ENCODE results near the gene PSTPIP2. TPM values are rescaled to one million over a fixed set of nuclear protein-coding genes. Genes with fewer than 3 reads are reported as not detected.

PSTPIP2 gene
- total and polyA plus RNA-seq, 2 experiments from 2014 or later, result 1.4 to 2.6 TPM

DNA sequence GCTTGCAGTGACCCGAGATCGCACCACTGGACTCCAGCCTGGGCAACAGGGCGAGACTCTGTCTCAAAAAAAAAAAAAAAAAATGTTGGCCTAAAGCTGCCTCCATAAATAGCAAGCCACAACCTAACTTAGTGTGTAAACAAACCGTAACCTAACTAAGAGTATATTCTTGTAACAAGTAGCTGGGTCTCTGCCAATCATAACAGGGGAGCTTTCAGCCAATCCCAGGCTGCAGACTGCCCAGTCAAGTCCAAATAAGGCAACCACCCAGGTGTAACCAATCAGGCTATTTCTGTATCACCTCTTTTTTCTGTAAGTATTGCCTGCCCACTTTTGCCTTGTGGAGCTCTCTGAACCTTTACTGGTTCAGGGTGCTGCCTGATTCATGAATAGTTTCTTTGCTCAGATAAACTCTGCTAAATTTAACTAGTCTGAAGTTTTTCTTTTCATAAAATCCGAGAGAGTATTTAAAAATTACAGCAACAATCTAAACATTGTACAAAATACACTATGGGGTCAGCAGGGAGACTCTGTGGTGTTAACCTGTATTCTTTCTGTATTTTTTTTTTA, 4.5 kb downstream of the PSTPIP2 start (continued):
- TF ChIP-seq, protein P1, sequence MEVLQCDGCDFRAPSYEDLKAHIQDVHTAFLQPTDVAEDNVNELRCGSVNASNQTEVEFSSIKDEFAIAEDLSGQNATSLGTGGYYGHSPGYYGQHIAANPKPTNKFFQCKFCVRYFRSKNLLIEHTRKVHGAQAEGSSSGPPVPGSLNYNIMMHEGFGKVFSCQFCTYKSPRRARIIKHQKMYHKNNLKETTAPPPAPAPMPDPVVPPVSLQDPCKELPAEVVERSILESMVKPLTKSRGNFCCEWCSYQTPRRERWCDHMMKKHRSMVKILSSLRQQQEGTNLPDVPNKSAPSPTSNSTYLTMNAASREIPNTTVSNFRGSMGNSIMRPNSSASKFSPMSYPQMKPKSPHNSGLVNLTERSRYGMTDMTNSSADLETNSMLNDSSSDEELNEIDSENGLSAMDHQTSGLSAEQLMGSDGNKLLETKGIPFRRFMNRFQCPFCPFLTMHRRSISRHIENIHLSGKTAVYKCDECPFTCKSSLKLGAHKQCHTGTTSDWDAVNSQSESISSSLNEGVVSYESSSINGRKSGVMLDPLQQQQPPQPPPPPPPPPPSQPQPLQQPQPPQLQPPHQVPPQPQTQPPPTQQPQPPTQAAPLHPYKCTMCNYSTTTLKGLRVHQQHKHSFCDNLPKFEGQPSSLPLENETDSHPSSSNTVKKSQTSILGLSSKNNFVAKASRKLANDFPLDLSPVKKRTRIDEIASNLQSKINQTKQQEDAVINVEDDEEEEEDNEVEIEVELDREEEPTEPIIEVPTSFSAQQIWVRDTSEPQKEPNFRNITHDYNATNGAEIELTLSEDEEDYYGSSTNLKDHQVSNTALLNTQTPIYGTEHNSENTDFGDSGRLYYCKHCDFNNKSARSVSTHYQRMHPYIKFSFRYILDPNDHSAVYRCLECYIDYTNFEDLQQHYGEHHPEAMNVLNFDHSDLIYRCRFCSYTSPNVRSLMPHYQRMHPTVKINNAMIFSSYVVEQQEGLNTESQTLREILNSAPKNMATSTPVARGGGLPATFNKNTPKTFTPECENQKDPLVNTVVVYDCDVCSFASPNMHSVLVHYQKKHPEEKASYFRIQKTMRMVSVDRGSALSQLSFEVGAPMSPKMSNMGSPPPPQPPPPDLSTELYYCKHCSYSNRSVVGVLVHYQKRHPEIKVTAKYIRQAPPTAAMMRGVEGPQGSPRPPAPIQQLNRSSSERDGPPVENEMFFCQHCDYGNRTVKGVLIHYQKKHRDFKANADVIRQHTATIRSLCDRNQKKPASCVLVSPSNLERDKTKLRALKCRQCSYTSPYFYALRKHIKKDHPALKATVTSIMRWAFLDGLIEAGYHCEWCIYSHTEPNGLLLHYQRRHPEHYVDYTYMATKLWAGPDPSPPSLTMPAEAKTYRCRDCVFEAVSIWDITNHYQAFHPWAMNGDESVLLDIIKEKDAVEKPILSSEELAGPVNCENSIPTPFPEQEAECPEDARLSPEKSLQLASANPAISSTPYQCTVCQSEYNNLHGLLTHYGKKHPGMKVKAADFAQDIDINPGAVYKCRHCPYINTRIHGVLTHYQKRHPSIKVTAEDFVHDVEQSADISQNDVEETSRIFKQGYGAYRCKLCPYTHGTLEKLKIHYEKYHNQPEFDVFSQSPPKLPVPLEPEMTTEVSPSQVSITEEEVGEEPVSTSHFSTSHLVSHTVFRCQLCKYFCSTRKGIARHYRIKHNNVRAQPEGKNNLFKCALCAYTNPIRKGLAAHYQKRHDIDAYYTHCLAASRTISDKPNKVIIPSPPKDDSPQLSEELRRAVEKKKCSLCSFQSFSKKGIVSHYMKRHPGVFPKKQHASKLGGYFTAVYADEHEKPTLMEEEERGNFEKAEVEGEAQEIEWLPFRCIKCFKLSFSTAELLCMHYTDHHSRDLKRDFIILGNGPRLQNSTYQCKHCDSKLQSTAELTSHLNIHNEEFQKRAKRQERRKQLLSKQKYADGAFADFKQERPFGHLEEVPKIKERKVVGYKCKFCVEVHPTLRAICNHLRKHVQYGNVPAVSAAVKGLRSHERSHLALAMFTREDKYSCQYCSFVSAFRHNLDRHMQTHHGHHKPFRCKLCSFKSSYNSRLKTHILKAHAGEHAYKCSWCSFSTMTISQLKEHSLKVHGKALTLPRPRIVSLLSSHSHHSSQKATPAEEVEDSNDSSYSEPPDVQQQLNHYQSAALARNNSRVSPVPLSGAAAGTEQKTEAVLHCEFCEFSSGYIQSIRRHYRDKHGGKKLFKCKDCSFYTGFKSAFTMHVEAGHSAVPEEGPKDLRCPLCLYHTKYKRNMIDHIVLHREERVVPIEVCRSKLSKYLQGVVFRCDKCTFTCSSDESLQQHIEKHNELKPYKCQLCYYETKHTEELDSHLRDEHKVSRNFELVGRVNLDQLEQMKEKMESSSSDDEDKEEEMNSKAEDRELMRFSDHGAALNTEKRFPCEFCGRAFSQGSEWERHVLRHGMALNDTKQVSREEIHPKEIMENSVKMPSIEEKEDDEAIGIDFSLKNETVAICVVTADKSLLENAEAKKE (CRISPR knock-in tag; IDR thresholded peaks at IDR 0.05), result no peak
- no peak for TF ChIP-seq STAT1 (IDR thresholded peaks at IDR 0.05; ENCODE audit: unreplicated experiment)
- TF ChIP-seq CREB1 (CRISPR knock-in tag; IDR thresholded peaks at IDR 0.05; ENCODE audit: low read depth), result no peak
- TF ChIP-seq JUNB (IDR thresholded peaks at IDR 0.05; ENCODE audit: unreplicated experiment), result no peak
- TF ChIP-seq, protein P2, sequence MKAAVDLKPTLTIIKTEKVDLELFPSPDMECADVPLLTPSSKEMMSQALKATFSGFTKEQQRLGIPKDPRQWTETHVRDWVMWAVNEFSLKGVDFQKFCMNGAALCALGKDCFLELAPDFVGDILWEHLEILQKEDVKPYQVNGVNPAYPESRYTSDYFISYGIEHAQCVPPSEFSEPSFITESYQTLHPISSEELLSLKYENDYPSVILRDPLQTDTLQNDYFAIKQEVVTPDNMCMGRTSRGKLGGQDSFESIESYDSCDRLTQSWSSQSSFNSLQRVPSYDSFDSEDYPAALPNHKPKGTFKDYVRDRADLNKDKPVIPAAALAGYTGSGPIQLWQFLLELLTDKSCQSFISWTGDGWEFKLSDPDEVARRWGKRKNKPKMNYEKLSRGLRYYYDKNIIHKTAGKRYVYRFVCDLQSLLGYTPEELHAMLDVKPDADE (IDR thresholded peaks at IDR 0.05), result no peak
- no peak for TF ChIP-seq NANOG (IDR thresholded peaks at IDR 0.05; ENCODE audit: borderline replicate concordance)
- TF ChIP-seq EZH2phosphoT487 (IDR thresholded peaks at IDR 0.05; ENCODE audit: unreplicated experiment), result no peak

DNA sequence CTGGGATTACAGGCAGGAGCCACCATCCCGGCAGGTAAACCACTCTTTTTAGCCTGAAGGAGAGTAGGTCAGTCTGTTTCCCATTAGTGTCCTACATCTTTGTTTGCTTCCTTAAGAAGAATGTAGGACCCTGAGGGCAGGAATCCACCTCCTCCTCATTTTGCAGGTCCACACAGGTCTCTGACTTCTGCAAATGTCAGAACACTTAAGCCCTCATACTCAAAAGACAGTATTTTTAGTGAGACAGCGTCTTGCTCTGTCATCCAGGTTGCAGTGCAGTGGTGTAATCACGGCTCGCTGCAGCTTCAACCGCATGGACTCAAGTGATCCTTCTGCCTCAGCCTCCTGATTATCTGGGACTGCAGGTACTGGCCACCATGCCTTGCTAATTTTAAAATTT, 9.3 kb downstream of the PSTPIP2 start:
- H3K4me3 Mint-ChIP-seq, result no peak overlapping the region
- H3K36me3 Mint-ChIP-seq (ENCODE audit: low read depth), result no peaks in the 10 kb centered on the region
- H3K4me1 ChIP-seq (ENCODE audit: insufficient read depth), result no peaks in the 10 kb centered on the region
- H2AFZ ChIP-seq, result no peak overlapping the region
- ATAC-seq (no peak), DNase-seq (ENCODE audit: low spot score) (no peak)
- no peaks in the 10 kb centered on the region for H3F3A ChIP-seq (replicated peaks; ENCODE audit: low read depth)
- no peak overlapping the region for H3K27ac ChIP-seq (ENCODE audit: low read depth)
- H3K27me3 Mint-ChIP-seq (ENCODE audit: insufficient read depth, low read depth, poor library complexity), result peaks cover 8% of the 10 kb centered on the region
- H3K36me3 ChIP-seq (ENCODE audit: insufficient read depth), result no peaks in the 10 kb centered on the region
- no peaks in the 10 kb centered on the region; the same call in 1 of the 2 replicates for H4K20me1 ChIP-seq (replicated peaks; ENCODE audit: insufficient read depth)
- H3K4me1 Mint-ChIP-seq, result no peaks in the 10 kb centered on the region
- no peaks in the 10 kb centered on the region for H3K27me3 ChIP-seq (ENCODE audit: insufficient read depth)
- no peaks in the 10 kb centered on the region for H3K79me2 ChIP-seq (replicated peaks; ENCODE audit: insufficient read depth)
- no peak overlapping the region for H3K4me3 ChIP-seq
- H3K9me3 Mint-ChIP-seq, result no peaks in the 10 kb centered on the region
- no peak overlapping the region for H3K4me2 ChIP-seq
- no peak overlapping the region for H3K27ac Mint-ChIP-seq
- H3K9me2 ChIP-seq (ENCODE audit: insufficient read depth), result no peaks in the 10 kb centered on the region
- TF ChIP-seq, protein P1 (CRISPR knock-in tag; IDR thresholded peaks at IDR 0.05), result no peak
- TF ChIP-seq EZH2phosphoT487 (IDR thresholded peaks at IDR 0.05; ENCODE audit: unreplicated experiment) (no peak), EZH2 (IDR thresholded peaks at IDR 0.05; ENCODE audit: low read depth, unreplicated experiment) (no peak), CREB1 (CRISPR knock-in tag; IDR thresholded peaks at IDR 0.05; ENCODE audit: low read depth) (no peak)
